CD14-positive monocyte (primary cell): Measurements from ENCODE around the gene IGFALS. TPM values are rescaled to one million over a fixed set of nuclear protein-coding genes. Genes with fewer than 3 reads are reported as not detected.

Experiments
- DNase-seq, 3 donors: peaks; one replicate each; pipeline ENCODE4 v3.0.0-alpha.2; 2011 to 2022
- H2AFZ ChIP-seq: 2 replicates; pipeline ENCODE4 v1.6.0; 2012; ENCODE audit warnings: mild to moderate bottlenecking, low read depth, low read length, inconsistent platforms; ENCODE audit not compliant: insufficient read depth, poor library complexity, severe bottlenecking
- H3K27ac ChIP-seq, 2 donors: 1 replicate in 1 of 2; 2 replicates in 1 of 2; pipeline ENCODE4 v1.5.1; 2012 to 2013; ENCODE audit warnings: low read length in 2 of 2, control low read depth in 1 of 2, inconsistent platforms in 1 of 2, low read depth in 1 of 2, mild to moderate bottlenecking in 1 of 2
- H3K27me3 ChIP-seq, 2 donors: one replicate each; pipeline versions ENCODE4 v1.6.0 to v1.6.1; 2011 to 2013; ENCODE audit warnings: low read length in 2 of 2; ENCODE audit not compliant: control insufficient read depth in 2 of 2, insufficient read depth in 2 of 2
- H3K36me3 ChIP-seq, 2 donors: replicated peaks in 1 of 2; 1 replicate in 1 of 2; 2 replicates in 1 of 2; pipeline versions ENCODE4 v1.5.1 to v1.6.1; 2012 to 2013; ENCODE audit warnings: low read length in 2 of 2, control low read depth in 1 of 2, inconsistent platforms in 1 of 2, mild to moderate bottlenecking in 1 of 2; ENCODE audit not compliant: insufficient read depth in 2 of 2, control insufficient read depth in 1 of 2
- H3K4me1 ChIP-seq, 2 donors: 1 replicate in 1 of 2; 2 replicates in 1 of 2; pipeline versions ENCODE4 v1.5.1 to v1.6.1; 2012 to 2013; ENCODE audit warnings: low read length in 2 of 2, control low read depth in 1 of 2, inconsistent platforms in 1 of 2, mild to moderate bottlenecking in 1 of 2, moderate library complexity in 1 of 2; ENCODE audit not compliant: insufficient read depth in 2 of 2, control insufficient read depth in 1 of 2
- H3K4me2 ChIP-seq: replicated peaks from 2 replicates; pipeline ENCODE3; 2012; ENCODE audit warnings: low read length, moderate library complexity, mild to moderate bottlenecking; ENCODE audit not compliant: poor library complexity, severe bottlenecking; ENCODE audit errors: extremely low read depth
- H3K4me3 ChIP-seq, 3 experiments: fragments of 200-600 bp in 1 of 3; sonication (generic) in 1 of 3; replicated peaks in 1 of 3; 1 replicate in 2 of 3; 2 replicates in 1 of 3; pipeline ENCODE4 v1.5.1; 2011 to 2013; ENCODE audit warnings: low read length in 3 of 3, mild to moderate bottlenecking in 3 of 3, control low read depth in 2 of 3, low read depth in 2 of 3, inconsistent platforms in 1 of 3, moderate library complexity in 1 of 3
- H3K79me2 ChIP-seq: 2 replicates; pipeline ENCODE4 v1.6.0; 2012; ENCODE audit warnings: mild to moderate bottlenecking, control low read depth, inconsistent platforms, low read length, moderate library complexity; ENCODE audit not compliant: insufficient read depth
- H3K9ac ChIP-seq: 2 replicates; pipeline ENCODE4 v1.6.0; 2017; ENCODE audit warnings: low read length, mild to moderate bottlenecking; ENCODE audit not compliant: insufficient read depth, poor library complexity, severe bottlenecking
- H3K9me3 ChIP-seq, 2 donors: replicated peaks in 1 of 2; 1 replicate in 1 of 2; 2 replicates in 1 of 2; pipeline versions ENCODE4 v1.5.1 to v1.6.1; 2012 to 2013; ENCODE audit warnings: low read length in 2 of 2, control low read depth in 1 of 2; ENCODE audit not compliant: control insufficient read depth in 1 of 2, insufficient read depth in 1 of 2
- H4K20me1 ChIP-seq: 2 replicates; pipeline ENCODE4 v1.6.0; 2012; ENCODE audit warnings: mild to moderate bottlenecking, low read length, control low read depth, moderate library complexity; ENCODE audit not compliant: insufficient read depth
- H3K27ac Mint-ChIP-seq, 7 donors: one replicate each; pipeline ENCODE4 v1.8.0; 2020; ENCODE audit warnings: mild to moderate bottlenecking in 7 of 7, mixed read lengths in 7 of 7, moderate library complexity in 6 of 7, inconsistent platforms in 2 of 7
- H3K27me3 Mint-ChIP-seq, 3 donors: one replicate each; pipeline ENCODE4 v1.8.0; 2021 to 2022; ENCODE audit warnings: low read depth in 3 of 3, mild to moderate bottlenecking in 3 of 3, mixed read lengths in 3 of 3, moderate library complexity in 3 of 3, inconsistent platforms in 1 of 3
- H3K36me3 Mint-ChIP-seq, 2 donors: one replicate each; pipeline ENCODE4 v1.8.0; 2020; ENCODE audit warnings: mixed read lengths in 2 of 2, inconsistent platforms in 1 of 2, mild to moderate bottlenecking in 1 of 2
- H3K4me1 Mint-ChIP-seq: one replicate; pipeline ENCODE4 v1.8.0; 2020; ENCODE audit warnings: mild to moderate bottlenecking, mixed read lengths
- H3K4me3 Mint-ChIP-seq, 2 donors: one replicate each; pipeline ENCODE4 v1.8.0; 2020; ENCODE audit warnings: mild to moderate bottlenecking in 2 of 2, mixed read lengths in 2 of 2, moderate library complexity in 1 of 2
- H3K9me3 Mint-ChIP-seq, 7 donors: one replicate each; pipeline ENCODE4 v1.8.0; 2020 to 2022; ENCODE audit warnings: mixed read lengths in 7 of 7, mild to moderate bottlenecking in 6 of 7, moderate library complexity in 6 of 7, inconsistent platforms in 2 of 7
- WGBS: methylation state at CpG from one replicate; pipeline ENCODE4 v1.1.5; 2013; ENCODE audit warnings: missing lambda C conversion rate; ENCODE audit not compliant: insufficient coverage; 5-methylcytosine and 5-hydroxymethylcytosine counted together
- intact Hi-C, 2 donors: fragments of 100-400 bp; cut with micrococcal nuclease; formaldehyde crosslinking; loops; one replicate each; pipeline versions ENCODE4 v1.15.0 to v1.15.1; 2023
- polyA plus RNA-seq, 3 donors: library from polyadenylated mRNA; depleted of rRNA in 1 of 3; unstranded in 2 of 3; stranded (reverse) in 1 of 3; fragments of 300-500 nt in 2 of 3; fragments of >200 nt in 1 of 3; fragmentation: Illumina TruSeq in 2 of 3; gene quantifications; 1 replicate in 2 of 3; 2 replicates in 1 of 3; pipeline ENCODE4 v1.2.3, GENCODE V29; 2012 to 2021
- TF ChIP-seq, protein P1 (sequence below): fragments of 200-600 bp; IDR thresholded peaks from one replicate; pipeline ENCODE4 v1.8.0; 2022; ENCODE audit warnings: antibody characterized with exemption, mild to moderate bottlenecking

IGFALS gene
- polyA plus RNA-seq, 3 donors: 0.07 TPM; not detected in 2

DNA sequence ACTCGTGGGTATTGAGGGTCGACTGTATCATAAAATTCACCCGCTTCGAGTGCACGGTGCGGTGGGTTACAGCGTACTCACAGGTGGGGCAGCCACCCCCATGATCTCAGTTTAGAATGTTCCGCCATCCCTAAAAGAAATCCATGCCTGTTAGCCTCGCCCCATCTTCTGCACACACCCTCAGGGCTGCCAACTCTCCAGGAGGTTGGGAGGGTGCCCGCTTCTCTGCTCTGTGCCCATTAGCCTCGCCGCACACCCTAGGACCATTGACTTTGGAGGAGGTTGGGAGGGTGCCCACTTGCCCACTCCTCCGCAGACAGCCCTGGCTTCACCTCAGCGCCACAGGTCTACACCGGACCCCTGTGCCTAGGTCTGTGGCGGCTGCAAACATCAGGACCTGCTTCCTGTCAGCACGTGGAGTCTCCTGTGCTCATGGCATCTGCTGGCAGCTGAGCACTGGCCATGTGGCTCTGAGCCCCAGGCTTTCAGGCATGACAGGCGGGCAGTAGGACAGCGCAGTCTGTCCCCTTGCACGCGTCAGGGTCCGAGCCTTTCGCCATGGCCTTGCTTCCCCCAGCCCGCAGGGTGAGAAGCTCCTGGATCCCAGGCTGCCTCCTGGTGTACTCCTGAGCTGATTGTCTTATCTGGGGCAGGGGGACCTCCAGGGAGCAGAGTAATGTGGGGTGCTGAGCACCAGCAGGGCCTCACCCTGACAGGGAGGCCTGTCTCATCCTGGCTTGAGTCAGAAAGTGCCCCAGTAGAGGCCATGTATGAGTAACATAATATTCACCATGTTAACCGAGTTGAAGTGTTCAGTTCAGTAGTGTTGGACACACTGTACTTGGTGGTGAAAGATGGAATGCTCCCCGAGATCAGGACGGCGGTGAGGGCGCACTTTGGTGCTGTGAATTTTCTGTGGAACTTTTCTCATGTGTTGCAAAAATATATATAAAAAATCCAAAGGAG, 44.1 kb downstream of the IGFALS start:
- no peak overlapping the region for H3K27ac Mint-ChIP-seq
- TF ChIP-seq, protein P1, sequence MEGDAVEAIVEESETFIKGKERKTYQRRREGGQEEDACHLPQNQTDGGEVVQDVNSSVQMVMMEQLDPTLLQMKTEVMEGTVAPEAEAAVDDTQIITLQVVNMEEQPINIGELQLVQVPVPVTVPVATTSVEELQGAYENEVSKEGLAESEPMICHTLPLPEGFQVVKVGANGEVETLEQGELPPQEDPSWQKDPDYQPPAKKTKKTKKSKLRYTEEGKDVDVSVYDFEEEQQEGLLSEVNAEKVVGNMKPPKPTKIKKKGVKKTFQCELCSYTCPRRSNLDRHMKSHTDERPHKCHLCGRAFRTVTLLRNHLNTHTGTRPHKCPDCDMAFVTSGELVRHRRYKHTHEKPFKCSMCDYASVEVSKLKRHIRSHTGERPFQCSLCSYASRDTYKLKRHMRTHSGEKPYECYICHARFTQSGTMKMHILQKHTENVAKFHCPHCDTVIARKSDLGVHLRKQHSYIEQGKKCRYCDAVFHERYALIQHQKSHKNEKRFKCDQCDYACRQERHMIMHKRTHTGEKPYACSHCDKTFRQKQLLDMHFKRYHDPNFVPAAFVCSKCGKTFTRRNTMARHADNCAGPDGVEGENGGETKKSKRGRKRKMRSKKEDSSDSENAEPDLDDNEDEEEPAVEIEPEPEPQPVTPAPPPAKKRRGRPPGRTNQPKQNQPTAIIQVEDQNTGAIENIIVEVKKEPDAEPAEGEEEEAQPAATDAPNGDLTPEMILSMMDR: no peak
- DNase-seq: no peak
- H3K9me3 Mint-ChIP-seq: peaks cover 0 to 2% (median 0%) of the 10 kb centered on the region in 7 donors
- no peaks in the 10 kb centered on the region for H3K4me1 Mint-ChIP-seq
- Histone ChIP-seq H3K4me3 (no peak overlapping the region), H3K27ac (no peak overlapping the region), H3K36me3 (peaks cover 77 to 89% of the 10 kb centered on the region in 2 donors), H3K79me2 (no peaks in the 10 kb centered on the region), H3K9me3 (no peaks in the 10 kb centered on the region), H3K4me1 (no peaks in the 10 kb centered on the region), H3K9ac (no peak overlapping the region), H2AFZ (no peak overlapping the region), H4K20me1 (peaks cover 22% of the 10 kb centered on the region), H3K4me2 (no peak overlapping the region), H3K27me3 (no peaks in the 10 kb centered on the region)
- WGBS: 98% methylated on average over 20 of the region's 29 CpGs
- H3K4me3 Mint-ChIP-seq: no peak overlapping the region
- intact Hi-C loops: no loop called here
- peaks cover 0 to 1% (median 0%) of the 10 kb centered on the region in 3 donors for H3K27me3 Mint-ChIP-seq
- H3K36me3 Mint-ChIP-seq: peaks cover 69 to 95% of the 10 kb centered on the region in 2 donors

- peaks cover 0 to 1% (median 0%) of the 10 kb centered on the region in 3 donors for H3K27me3 Mint-ChIP-seq
- H3K9me3 ChIP-seq: no peaks in the 10 kb centered on the region
- no peak overlapping the region for H3K9ac ChIP-seq
- H3K4me3 ChIP-seq: no peak overlapping the region
- 97% methylated on average over 10 of the region's 11 CpGs for WGBS
- TF ChIP-seq, protein P1: no peak
- no peak overlapping the region for H3K27ac ChIP-seq
- H3K36me3 Mint-ChIP-seq: peaks cover 74 to 100% of the 10 kb centered on the region in 2 donors
- no peak for DNase-seq
- H3K4me2 ChIP-seq: no peak overlapping the region
- no peak overlapping the region for H3K4me3 Mint-ChIP-seq
- no peaks in the 10 kb centered on the region for H3K79me2 ChIP-seq
- peaks cover 89 to 92% of the 10 kb centered on the region in 2 donors for H3K36me3 ChIP-seq
- peaks cover 26% of the 10 kb centered on the region for H4K20me1 ChIP-seq
- no peaks in the 10 kb centered on the region for H3K4me1 Mint-ChIP-seq
- peak overlapping the region in 1 of 7 donors; percentile 31 for H3K27ac Mint-ChIP-seq
- no peaks in the 10 kb centered on the region for H3K27me3 ChIP-seq
- H3K4me1 ChIP-seq: no peaks in the 10 kb centered on the region
- peaks cover 0 to 2% (median 0%) of the 10 kb centered on the region in 7 donors for H3K9me3 Mint-ChIP-seq
- no peak overlapping the region for H2AFZ ChIP-seq
- intact Hi-C loops: no loop called here
Measured at GRCh38 chr16:1747934-1748333, 45.6 kb downstream of the IGFALS start.
